H1 (cell line): ENCODE results near the gene LANCL3. TPM values are rescaled to one million over a fixed set of nuclear protein-coding genes. Genes with fewer than 3 reads are reported as not detected.

ENCODE experiments used
- CTCF ChIA-PET: fragments of 300-600 bp; sonication (Branson Sonifier 250); formaldehyde crosslinking; loops from one replicate; lab custom pipeline; 2021; ENCODE audit not compliant: partially characterized antibody; lab: Charles Lee
- POLR2A ChIA-PET: fragments of 300-600 bp; sonication (Branson Sonifier 250); formaldehyde crosslinking; loops from one replicate; lab custom pipeline; 2021; ENCODE audit warnings: inconsistent platforms; ENCODE audit not compliant: partially characterized antibody; lab: Charles Lee
- DNase-seq, 2 experiments: peaks; one replicate each; pipeline versions ENCODE4 v3.0.0 to v3.0.0-alpha.2; 2010 to 2022; ENCODE audit warnings: low spot score in 2 of 2, low read depth in 1 of 2, mixed read lengths in 1 of 2
- FAIRE-seq: peaks from 2 replicates; lab custom pipeline; 2011; peaks lifted over from hg19 to GRCh38; lab: Jason Lieb, UNC
- H2AFZ ChIP-seq: 2 replicates; pipeline ENCODE4 v1.8.1; 2012; ENCODE audit warnings: low read length, inconsistent platforms
- H2AK5ac ChIP-seq: 2 replicates; pipeline ENCODE4 v1.6.1; 2013; ENCODE audit warnings: low read depth, low read length
- H2BK120ac ChIP-seq: replicated peaks from 2 replicates; pipeline ENCODE3; 2013; ENCODE audit warnings: low read depth, low read length, inconsistent platforms
- H2BK12ac ChIP-seq: 2 replicates; pipeline ENCODE4 v1.6.1; 2013; ENCODE audit warnings: low read depth, low read length
- H2BK15ac ChIP-seq: 2 replicates; pipeline ENCODE4 v1.6.1; 2013; ENCODE audit warnings: low read length
- H2BK20ac ChIP-seq: 2 replicates; pipeline ENCODE4 v1.6.1; 2013; ENCODE audit warnings: low read length
- H2BK5ac ChIP-seq: 2 replicates; pipeline ENCODE4 v1.6.1; 2013; ENCODE audit warnings: low read depth, low read length
- H3K14ac ChIP-seq: 2 replicates; pipeline ENCODE4 v1.6.1; 2013; ENCODE audit warnings: inconsistent platforms; ENCODE audit not compliant: insufficient read length
- H3K18ac ChIP-seq: 2 replicates; pipeline ENCODE4 v1.6.1; 2013; ENCODE audit warnings: low read length; ENCODE audit errors: extremely low read depth
- H3K23ac ChIP-seq: 2 replicates; pipeline ENCODE4 v1.6.1; 2013; ENCODE audit warnings: inconsistent platforms; ENCODE audit not compliant: insufficient read length
- H3K23me2 ChIP-seq: 2 replicates; pipeline ENCODE4 v1.6.1; 2013; ENCODE audit warnings: low read depth, low read length
- H3K27ac ChIP-seq: 2 replicates; pipeline ENCODE4 v1.6.1; 2011; ENCODE audit warnings: low read depth, low read length, inconsistent platforms
- H3K27me3 ChIP-seq, 4 experiments: replicated peaks in 1 of 4; 1 replicate in 1 of 4; 2 replicates in 3 of 4; pipeline versions ENCODE4 v1.6.1 to v1.8.1; 2011 to 2013; ENCODE audit warnings: low read length in 3 of 4, mild to moderate bottlenecking in 3 of 4, inconsistent platforms in 2 of 4, mixed read lengths in 2 of 4, moderate library complexity in 1 of 4; ENCODE audit not compliant: control insufficient read depth in 3 of 4, insufficient read depth in 3 of 4; ENCODE audit errors: extremely low read depth in 1 of 4
- H3K36me3 ChIP-seq, 4 experiments: 2 replicates each; pipeline versions ENCODE4 v1.6.1 to v1.8.1; 2011 to 2013; ENCODE audit warnings: mild to moderate bottlenecking in 4 of 4, low read length in 3 of 4, moderate library complexity in 2 of 4, control low read depth in 1 of 4, inconsistent platforms in 1 of 4; ENCODE audit not compliant: insufficient read depth in 4 of 4, control insufficient read depth in 2 of 4
- H3K4ac ChIP-seq: replicated peaks from 2 replicates; pipeline ENCODE3; 2013; ENCODE audit warnings: low read length, low read depth, mixed read lengths, inconsistent platforms; ENCODE audit not compliant: insufficient read length
- H3K4me1 ChIP-seq, 4 experiments: replicated peaks in 1 of 4; 1 replicate in 1 of 4; 2 replicates in 3 of 4; pipeline versions ENCODE4 v1.6.1 to v1.8.1; 2011 to 2013; ENCODE audit warnings: low read length in 3 of 4, inconsistent platforms in 2 of 4, mixed read lengths in 1 of 4; ENCODE audit not compliant: insufficient read depth in 4 of 4, control insufficient read depth in 3 of 4
- H3K4me2 ChIP-seq, 2 experiments: 2 replicates each; pipeline versions ENCODE4 v1.6.1 to v1.8.1; 2011 to 2013; ENCODE audit warnings: low read depth in 2 of 2, low read length in 2 of 2, control low read depth in 1 of 2, inconsistent platforms in 1 of 2, mild to moderate bottlenecking in 1 of 2; ENCODE audit not compliant: insufficient read depth in 1 of 2
- H3K4me3 ChIP-seq, 4 experiments: fragments of 200-600, 300-600 bp in 1 of 4; sonication (generic), shearing (Covaris generic), sonication (Bioruptor Twin) in 1 of 4; 2 replicates each; pipeline versions ENCODE4 v1.5.1 to v1.8.1; 2011 to 2016; ENCODE audit warnings: low read length in 4 of 4, low read depth in 3 of 4, control low read depth in 2 of 4, inconsistent platforms in 2 of 4, mild to moderate bottlenecking in 2 of 4, mixed read lengths in 1 of 4, moderate library complexity in 1 of 4; ENCODE audit not compliant: insufficient read depth in 2 of 4; ENCODE audit errors: extremely low read depth in 1 of 4
- H3K56ac ChIP-seq: replicated peaks from 2 replicates; pipeline ENCODE3; 2013; ENCODE audit warnings: low read depth, mild to moderate bottlenecking, mixed read lengths, low read length, inconsistent platforms; ENCODE audit not compliant: insufficient read length
- H3K79me1 ChIP-seq: 2 replicates; pipeline ENCODE4 v1.6.1; 2013; ENCODE audit warnings: low read depth, low read length, control low read depth
- H3K79me2 ChIP-seq, 2 experiments: 2 replicates each; pipeline versions ENCODE4 v1.6.1 to v1.8.1; 2012 to 2013; ENCODE audit warnings: low read length in 2 of 2, mild to moderate bottlenecking in 2 of 2, inconsistent platforms in 1 of 2; ENCODE audit not compliant: insufficient read depth in 2 of 2, control insufficient read depth in 1 of 2
- H3K9ac ChIP-seq, 4 experiments: replicated peaks in 1 of 4; 1 replicate in 1 of 4; 2 replicates in 3 of 4; pipeline versions ENCODE4 v1.6.1 to v1.8.1; 2011 to 2013; ENCODE audit warnings: low read depth in 3 of 4, low read length in 3 of 4, control low read depth in 2 of 4, mild to moderate bottlenecking in 2 of 4, moderate library complexity in 2 of 4, inconsistent platforms in 1 of 4; ENCODE audit errors: extremely low read depth in 1 of 4
- H3K9me3 ChIP-seq, 2 experiments: 2 replicates each; pipeline versions ENCODE4 v1.6.1 to v1.8.1; 2012 to 2013; ENCODE audit warnings: mild to moderate bottlenecking in 2 of 2, moderate library complexity in 2 of 2, control low read depth in 1 of 2, inconsistent platforms in 1 of 2, low read depth in 1 of 2, low read length in 1 of 2, mixed read lengths in 1 of 2; ENCODE audit not compliant: insufficient read depth in 2 of 2
- H4K20me1 ChIP-seq, 2 experiments: replicated peaks in 1 of 2; 2 replicates each; pipeline versions ENCODE3 to v1.8.1; 2011 to 2013; ENCODE audit warnings: inconsistent platforms in 2 of 2, low read length in 2 of 2, mild to moderate bottlenecking in 1 of 2; ENCODE audit not compliant: insufficient read depth in 2 of 2, control insufficient read depth in 1 of 2
- H4K5ac ChIP-seq: 2 replicates; pipeline ENCODE4 v1.6.1; 2013; ENCODE audit warnings: low read length, low read depth, mixed read lengths, inconsistent platforms; ENCODE audit not compliant: insufficient read length
- H4K8ac ChIP-seq: 2 replicates; pipeline ENCODE4 v1.8.0; 2013; ENCODE audit warnings: mild to moderate bottlenecking, moderate library complexity, low read length, inconsistent platforms; ENCODE audit not compliant: insufficient read depth; ENCODE audit errors: extremely low read depth
- H4K91ac ChIP-seq: replicated peaks from 2 replicates; pipeline ENCODE3; 2013; ENCODE audit warnings: low read length, mixed read lengths, inconsistent platforms; ENCODE audit not compliant: insufficient read length
- ATF2 ChIP-seq: IDR thresholded peaks from 2 replicates; pipeline ENCODE4 v1.6.1; 2012; ENCODE audit warnings: low read length, inconsistent platforms
- ATF3 ChIP-seq: IDR thresholded peaks from 2 replicates; pipeline ENCODE4 v1.6.1; 2011; ENCODE audit warnings: low read depth, mild to moderate bottlenecking, low read length; ENCODE audit not compliant: insufficient read depth
- CTCF ChIP-seq, 3 experiments: IDR thresholded peaks; 1 replicate in 2 of 3; 2 replicates in 1 of 3; pipeline versions ENCODE4 v1.5.1 to v1.6.1; 2011; ENCODE audit warnings: low read length in 3 of 3, mild to moderate bottlenecking in 3 of 3, inconsistent platforms in 2 of 3, low read depth in 1 of 3, moderate library complexity in 1 of 3; ENCODE audit not compliant: insufficient read depth in 1 of 3; ENCODE audit errors: control extremely low read depth in 1 of 3
- EGR1 ChIP-seq: IDR thresholded peaks from 2 replicates; pipeline ENCODE4 v1.6.1; 2011; ENCODE audit warnings: low read depth, low read length, borderline replicate concordance
- HDAC6 ChIP-seq: IDR thresholded peaks from one replicate; pipeline ENCODE4 v1.7.1; 2012; ENCODE audit warnings: low read depth, mild to moderate bottlenecking, inconsistent platforms, low read length, moderate library complexity
- KDM4A ChIP-seq: IDR thresholded peaks from one replicate; pipeline ENCODE4 v1.7.1; 2012; ENCODE audit warnings: low read depth, mild to moderate bottlenecking, moderate library complexity, low read length, inconsistent platforms; ENCODE audit not compliant: severe bottlenecking
- MAFK ChIP-seq: IDR thresholded peaks from 2 replicates; pipeline ENCODE4 v1.6.1; 2012; ENCODE audit warnings: low read depth, mild to moderate bottlenecking, improper control_type of control experiment, low read length
- TAF1 ChIP-seq: IDR thresholded peaks from 2 replicates; pipeline ENCODE4 v1.6.1; 2011; ENCODE audit warnings: mild to moderate bottlenecking, low read depth, low read length
- TEAD4 ChIP-seq: IDR thresholded peaks from 2 replicates; pipeline ENCODE4 v1.6.1; 2012; ENCODE audit warnings: low read depth, low read length, inconsistent platforms, mixed read lengths
- polyA plus RNA-seq, 7 experiments: library from polyadenylated mRNA; depleted of rRNA in 3 of 7; stranded (reverse) in 5 of 7; unstranded in 2 of 7; fragments of >200 nt in 5 of 7; fragments of 200-250 nt in 2 of 7; gene quantifications; 1 replicate in 5 of 7; 2 replicates in 1 of 7; 4 replicates in 1 of 7; pipeline versions ENCODE4 v1.2.1 to v1.2.3, GENCODE V29; 2011 to 2013; ENCODE audit warnings: missing spikeins in 2 of 7, mixed read lengths in 2 of 7
- total RNA-seq: library from RNA; stranded (reverse); fragmentation: NEBNext Ultra II Directional; extraction: Animal tissue kit (Norgen Biotek cat#: 25700); gene quantifications from 2 replicates; pipeline ENCODE4 v1.2.1, GENCODE V29; 2021

Gene LANCL3
- total and polyA plus RNA-seq, 2 of the 8 experiments (the other 6 are each of a cell fraction or from before 2014, with no cell fraction given): 0.11 to 0.37 TPM

- Histone ChIP-seq H2AK5ac (no peak overlapping the region), H3K4me3 (no peak overlapping the region), H3K4me1 (no peaks in the 10 kb centered on the region), H2BK20ac (no peak overlapping the region), H3K23ac (no peak overlapping the region), H3K9me3 (no peaks in the 10 kb centered on the region), H3K4me2 (no peak overlapping the region), H2BK5ac (no peak overlapping the region), H3K23me2 (no peaks in the 10 kb centered on the region), H3K4ac (no peak overlapping the region), H4K8ac (no peak overlapping the region), H3K27ac (no peak overlapping the region), H2BK15ac (no peak overlapping the region), H3K36me3 (no peaks in the 10 kb centered on the region), H2AFZ (no peak overlapping the region), H3K79me1 (no peaks in the 10 kb centered on the region), H4K91ac (no peak overlapping the region), H4K5ac (no peak overlapping the region), H4K20me1 (no peaks in the 10 kb centered on the region), H3K79me2 (no peaks in the 10 kb centered on the region), H3K14ac (no peak overlapping the region), H2BK12ac (no peak overlapping the region), H2BK120ac (no peak overlapping the region), H3K56ac (no peak overlapping the region), H3K9ac (no peak overlapping the region), H3K27me3 (no peaks in the 10 kb centered on the region), H3K18ac (no peak overlapping the region)
- no peak for FAIRE-seq
- ChIA-PET POLR2A (no interaction called here), CTCF (no interaction called here)
- no peak for DNase-seq
- TF ChIP-seq MAFK (no peak), ATF2 (no peak), ATF3 (no peak), KDM4A (no peak), TEAD4 (no peak), CTCF (IDR thresholded peaks at IDR 0.05; ENCODE audit: control extremely low read depth in 1 of 3, insufficient read depth in 1 of 3, low read depth in 1 of 3, low read length in 3 of 3) (no peak), HDAC6 (no peak), TAF1 (no peak), EGR1 (no peak)
- TF ChIP-seq, all 59 proteins: peak for 0
Observed at GRCh38 chrX:37676811-37677210, 105.3 kb downstream of the LANCL3 start.
